HG03575 (cell line): ENCODE results near the gene SBSN.

Experiments
- ATAC-seq: cut with Tn5 transposase; IDR thresholded peaks from one replicate; pipeline ENCODE4 v1.9.1; 2021; ENCODE audit not compliant: unreplicated experiment, insufficient number of reproducible peaks, low FRiP score; ENCODE audit errors: extremely low read depth

SBSN gene

DNA sequence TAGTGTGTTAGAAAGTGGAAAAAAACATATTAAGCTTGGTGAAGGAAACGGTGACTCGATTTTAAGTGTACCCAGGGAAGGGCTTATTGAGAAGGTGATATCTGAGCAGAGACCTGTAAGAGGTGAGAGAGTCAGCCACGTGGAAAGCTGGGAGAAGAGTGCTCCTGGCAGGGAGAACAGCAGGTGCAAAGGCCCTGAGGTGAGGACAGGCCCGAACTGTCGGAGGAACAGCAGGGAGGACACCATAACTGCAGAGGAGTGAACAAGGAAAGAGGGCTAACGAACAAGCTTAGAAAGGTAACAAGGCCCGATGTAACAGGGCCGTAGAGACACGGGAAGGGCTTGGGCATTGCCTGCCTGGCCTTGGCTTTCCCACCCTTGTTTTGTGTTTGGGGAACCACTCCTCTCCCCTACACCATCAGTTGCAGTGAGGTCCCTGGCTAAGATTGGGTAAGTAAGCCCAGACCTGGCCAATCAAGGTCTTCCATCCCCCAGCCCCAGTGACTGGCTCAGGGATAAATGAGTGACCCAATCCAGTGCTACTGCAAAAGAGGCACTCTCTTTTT, 28.0 kb upstream of the SBSN start:
- ATAC-seq, result no peak

DNA sequence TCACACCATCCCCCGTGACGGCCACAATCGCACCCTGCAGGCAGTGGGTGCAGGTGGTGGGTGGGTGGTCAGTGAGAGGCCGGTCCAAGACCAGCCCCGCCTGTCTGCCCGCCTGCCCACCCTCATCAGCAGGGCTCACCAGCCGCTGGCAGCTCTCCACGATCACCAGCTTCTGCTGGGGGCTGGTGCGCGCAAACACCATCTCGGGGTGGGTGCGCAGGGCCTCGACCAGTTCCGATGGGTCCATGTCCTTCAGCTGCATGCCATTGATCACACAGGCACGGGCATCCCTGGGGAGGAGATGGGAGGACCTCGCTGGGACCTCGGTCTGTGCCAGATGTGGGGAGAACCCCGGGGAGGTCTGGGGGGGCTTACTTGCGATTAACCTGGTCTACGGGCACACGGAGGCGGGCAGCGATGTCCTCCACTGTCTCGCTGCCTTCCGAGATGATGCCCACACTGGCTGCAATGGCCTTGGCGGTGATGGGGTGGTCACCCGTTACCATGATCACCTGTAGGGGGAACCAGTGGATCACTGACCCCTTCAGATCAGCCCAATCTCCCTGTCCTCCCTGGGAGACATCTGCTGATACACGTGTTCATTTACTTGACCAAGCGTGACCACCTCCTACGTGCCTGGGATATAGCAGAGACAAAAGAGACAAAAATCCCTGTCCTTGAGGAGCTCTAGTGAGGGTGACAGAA, 27.3 kb upstream of the SBSN start:
- no peak for ATAC-seq

DNA sequence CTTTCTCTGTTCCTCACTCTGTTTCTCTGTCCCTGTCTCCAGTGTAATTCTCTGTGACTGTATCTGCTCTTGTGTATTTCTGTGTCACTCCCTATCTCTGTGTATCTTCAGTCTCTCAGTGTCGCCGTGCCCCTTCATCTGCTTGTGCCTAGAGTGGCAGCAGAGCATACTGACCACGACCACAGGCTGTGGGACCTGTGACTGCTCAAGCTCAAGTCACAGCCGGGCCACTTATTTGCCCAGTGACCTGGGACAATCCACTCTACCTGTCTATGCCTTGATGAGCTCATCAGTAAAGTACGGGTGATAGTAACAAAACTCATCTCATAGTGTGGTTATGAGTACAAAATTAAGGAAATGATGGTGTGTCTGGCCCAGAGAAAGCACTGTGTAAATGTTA, 26.0 kb upstream of the SBSN start:
- no peak for ATAC-seq

DNA sequence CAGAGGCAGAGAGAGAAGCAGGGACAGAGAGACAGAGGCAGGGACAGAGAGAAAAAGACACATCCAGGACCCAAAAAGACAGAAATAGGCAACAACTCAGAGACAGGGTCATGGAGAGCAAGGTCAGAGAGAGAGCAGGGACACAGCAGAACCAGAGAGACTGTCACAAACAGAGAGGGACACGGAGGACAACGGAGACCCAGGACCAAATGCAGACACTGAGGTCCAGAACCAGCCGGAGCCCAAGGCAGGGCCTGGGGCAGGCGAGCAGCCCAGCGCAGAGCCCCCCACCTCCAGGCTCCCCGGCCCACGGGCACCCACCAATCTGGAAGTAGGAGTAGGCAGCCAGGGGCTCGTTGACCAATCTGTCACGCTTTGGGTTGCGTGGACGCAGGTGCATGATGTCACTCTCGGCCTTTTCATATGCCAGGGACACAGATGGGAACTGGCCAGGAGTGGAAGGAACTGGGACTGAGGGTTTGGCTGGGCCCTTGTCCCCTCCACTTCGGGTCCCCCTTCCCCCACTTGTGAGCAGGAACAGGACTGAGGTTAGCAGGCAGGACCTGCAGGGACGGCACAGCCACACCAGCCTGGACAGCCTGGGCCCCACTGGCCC, 25.4 kb upstream of the SBSN start:
- ATAC-seq, result no peak

DNA sequence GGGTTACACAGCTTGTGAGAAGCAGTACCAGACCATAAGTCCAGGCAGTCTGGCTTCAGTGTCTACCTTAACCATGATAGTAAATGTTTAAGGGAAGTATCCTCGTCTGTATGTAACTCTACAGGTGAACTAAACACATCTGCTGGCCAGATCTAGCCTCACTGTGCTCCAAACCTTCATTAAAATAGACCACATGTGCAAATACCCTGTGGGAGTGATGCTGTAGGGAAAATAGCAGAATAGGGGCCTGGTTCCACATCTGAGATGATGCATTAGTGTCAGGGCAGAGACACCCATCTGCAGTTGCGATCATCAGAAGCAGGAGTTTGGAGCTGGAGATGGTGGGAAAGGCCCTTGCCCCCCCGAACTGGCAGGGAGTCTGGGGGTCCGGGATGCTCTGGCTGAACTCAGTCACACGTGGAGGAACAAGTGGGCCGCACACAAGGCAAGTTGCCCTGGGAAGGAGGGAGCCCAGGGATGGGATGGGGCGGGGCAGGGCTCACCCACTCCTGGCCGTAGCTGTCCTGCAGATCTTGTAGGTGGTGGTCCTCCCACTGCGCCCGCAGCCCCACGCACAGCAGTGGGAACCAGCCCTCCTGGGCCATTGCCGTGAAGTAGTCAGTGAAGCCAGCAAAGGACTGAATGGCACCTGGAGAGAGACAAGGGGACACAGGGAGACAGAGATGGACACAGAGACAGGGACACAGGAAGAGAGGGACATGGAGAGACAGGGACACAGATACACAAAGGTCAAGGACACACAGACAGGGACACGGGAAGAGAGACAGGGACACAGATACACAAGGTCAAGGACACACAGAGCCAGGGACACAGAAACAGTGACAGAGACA, 24.6 kb upstream of the SBSN start:
- ATAC-seq, result no peak

DNA sequence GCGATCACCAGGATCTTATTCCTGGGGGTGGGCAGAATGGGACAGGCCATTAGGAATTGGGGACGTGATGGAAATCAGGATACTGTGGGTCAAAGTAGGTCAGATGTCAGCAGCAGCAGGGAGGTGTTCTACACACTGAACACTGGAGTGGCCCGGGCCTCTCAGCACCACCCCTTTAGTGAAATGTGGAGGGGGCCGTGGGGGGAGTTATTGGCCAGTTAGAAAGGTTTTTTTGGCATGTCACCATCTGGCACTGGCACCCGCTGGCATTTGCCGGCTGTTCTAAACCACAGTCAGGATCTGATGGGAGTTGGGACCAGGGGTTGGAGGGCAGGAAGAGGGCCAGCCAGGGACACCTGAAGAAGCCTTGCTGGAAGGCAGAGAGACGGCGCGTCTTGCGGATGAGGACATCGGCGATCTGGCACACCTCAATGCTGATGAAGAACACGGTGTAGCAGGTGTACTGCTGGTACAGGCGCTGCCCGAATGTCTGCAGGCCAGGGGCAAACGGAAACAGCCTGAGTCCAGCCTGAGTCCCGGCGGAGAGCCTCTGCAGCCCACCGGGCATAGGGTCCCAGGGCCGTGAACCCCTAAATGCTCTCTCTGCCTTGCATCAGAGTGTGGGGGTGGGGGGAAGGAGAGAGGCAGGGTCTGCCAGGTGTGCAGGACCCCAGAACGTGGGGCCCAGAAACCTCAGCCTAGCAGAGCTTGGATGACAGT, 23.1 kb upstream of the SBSN start:
- ATAC-seq, result no peak

DNA sequence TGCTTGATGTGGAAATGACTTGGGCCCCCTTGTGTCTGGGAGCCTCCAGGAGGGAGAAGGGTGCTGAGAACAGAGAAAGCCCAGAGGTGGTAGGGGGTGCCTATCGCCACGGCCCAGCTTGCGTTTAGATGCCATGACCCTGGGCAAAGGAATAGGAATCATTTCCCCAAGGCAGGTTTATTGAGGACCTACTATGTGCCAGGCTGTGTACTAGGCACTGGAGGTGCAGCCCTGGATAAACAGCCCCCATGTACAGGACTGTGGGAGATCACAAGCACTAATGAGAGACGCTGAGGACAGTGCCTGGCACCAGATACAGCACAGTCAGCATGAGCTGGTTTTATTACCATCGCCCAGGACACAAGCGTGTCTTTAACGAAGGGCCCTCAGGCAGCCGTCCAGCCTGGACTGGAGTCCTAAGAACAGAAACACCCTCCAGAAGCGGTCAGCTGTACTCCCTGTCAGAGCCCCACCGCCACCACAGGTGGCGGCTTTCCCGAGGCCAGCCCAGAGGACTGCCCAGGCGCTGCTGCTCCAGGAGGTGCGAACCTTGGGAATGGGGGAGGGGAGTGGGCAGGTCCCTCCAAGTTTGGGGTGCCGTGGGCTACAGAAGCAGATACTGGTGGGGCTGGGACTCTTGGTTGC, 21.9 kb upstream of the SBSN start:
- no peak for ATAC-seq

DNA sequence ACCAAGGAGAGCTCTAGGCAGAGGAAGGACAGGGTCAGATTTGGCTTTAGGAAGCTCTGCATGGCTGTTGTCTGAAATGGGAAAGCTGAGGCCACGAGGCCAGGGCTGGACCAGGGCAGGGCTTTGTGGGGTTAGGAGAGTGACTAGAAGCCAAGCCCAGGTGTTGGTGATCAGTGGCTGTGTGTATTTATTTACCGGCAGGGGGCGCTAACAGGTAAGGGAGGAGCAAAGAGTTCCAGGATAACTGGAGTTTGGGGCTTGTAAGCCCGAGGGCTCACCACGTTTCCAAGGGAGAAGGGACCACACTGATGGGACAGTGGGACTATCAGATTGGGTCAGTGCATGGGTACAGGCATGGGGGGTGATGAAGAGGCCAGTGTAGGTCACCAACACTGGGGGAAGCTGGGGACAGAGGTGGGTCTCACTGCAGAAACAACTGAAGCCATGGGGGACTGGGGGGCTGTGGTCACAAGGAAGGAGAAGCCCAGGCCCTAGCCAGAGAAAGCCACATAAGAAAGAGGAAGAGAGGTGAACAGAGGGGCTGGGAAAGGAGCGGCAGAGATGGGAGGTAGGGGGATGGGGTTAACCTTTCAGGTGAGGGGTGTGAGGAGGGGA, 21.2 kb upstream of the SBSN start:
- no peak for ATAC-seq

DNA sequence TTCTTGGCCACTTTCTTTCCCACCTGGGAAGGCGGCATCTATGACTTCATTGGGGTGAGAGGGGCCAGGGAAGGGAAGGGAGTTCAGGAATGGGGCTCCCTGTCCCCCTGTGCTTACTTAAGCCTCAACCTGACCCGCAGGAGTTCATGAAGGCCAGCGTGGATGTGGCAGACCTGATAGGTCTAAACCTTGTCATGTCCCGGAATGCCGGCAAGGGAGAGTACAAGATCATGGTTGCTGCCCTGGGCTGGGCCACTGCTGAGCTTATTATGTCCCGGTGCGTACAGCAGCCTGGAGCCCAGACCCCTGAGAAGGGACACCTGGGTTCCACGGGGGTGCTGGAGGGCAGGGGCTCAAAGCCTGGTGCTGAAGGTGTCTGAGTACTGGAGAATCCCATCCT, 18.4 kb upstream of the SBSN start:
- no peak for ATAC-seq

DNA sequence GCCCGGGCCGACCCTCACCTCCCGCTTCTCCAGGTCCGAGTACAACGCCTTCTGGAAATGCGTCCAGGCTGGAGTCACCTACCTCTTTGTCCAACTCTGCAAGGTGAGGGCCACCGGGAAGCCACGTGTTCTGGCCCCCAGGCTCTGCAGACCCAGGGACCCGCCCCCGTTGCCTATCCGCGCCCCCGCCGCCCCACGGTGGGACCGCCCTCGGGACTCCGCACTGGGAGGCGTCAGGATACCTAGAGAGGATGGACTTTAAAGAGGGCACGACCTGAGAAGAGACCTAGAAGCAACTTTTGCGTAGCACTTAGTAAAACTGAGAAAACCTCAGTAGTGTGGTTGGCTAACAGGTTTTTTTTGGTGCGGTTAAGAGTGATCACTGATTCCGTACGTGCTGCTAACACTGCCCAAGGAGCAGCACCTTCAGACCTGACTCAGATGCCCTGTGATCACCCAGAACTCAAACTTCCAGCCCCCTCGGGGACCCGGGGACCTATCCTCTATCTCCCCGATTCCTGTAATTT, 17.8 kb upstream of the SBSN start:
- no peak for ATAC-seq

DNA sequence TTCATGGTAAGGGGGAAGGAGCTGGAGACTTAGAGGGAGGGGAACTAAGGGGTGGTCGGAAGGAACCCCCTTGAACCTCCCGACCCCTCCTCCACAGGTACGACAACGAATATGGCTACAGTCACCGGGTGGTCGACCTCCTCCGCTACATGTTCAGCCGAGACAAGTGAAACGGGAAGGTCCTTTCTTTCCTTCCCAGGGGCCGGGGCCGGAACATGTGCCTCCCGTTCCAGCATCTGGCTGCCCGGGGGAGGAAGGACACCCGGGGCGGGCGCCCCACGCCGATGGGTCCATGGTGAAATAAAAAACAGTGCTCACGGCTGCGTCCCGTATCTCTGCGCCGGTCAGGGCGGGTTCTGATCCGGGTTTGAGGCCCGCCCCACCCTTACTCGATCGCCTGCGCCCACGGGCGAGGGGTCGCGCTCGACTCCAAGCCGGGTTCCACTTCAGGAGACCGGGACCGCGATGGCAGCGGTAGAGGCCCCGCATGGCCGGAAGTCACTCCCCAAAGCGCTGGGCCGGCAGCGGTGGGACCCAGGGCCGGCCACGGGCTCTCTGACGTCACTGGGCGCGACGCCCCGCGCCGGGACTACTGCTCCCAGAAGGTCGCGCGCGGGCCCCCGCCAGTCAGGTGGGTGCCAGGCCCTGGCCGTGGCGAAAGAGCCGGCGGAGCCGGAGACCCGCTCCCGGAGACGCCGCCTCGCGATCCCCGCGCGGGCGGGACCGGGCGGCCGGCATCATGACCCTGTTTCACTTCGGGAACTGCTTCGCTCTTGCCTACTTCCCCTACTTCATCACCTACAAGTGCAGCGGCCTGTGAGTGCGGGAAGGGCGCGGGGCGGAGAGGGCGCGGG, 17.1 kb upstream of the SBSN start, which contains the start of gene TMEM147:
Gene TMEM147, plus strand, starts transcription at position 626 of the 854 bp plus-strand sequence. Its CDS starts 114 bp downstream, at position 740.
- ATAC-seq, result no peak

DNA sequence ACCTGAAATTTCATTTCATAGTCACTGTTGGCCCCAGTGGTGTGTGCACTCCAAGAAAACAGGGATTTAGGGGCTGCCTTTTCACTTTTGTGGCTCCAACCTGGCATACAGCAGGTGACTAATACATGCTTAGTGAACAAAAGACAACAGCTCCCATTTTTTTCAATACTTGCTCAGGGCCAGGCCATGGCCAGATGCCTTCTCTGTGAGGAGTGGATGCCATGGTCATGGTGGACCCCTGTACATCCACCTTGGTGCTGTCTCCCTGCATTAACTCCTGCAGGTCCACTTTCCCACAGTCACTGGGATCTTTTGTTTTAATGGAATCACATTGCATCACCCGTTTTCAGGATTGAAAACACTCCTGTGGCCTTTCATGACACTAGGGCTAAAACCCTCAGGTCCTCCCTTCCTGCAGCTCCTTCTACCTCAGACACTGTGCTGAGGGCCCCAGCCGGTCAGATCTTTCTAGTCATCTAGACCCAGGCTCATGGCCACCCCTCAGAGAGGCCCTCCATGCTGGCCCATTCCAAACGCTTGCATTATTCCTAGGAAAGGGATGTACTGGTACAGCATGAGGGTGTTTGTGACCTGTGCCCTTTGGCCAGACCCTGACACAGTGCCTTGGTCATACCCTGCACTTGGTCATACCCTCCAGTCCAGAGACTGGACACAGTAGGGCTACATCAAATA, 16.1 kb upstream of the SBSN start:
- no peak for ATAC-seq

DNA sequence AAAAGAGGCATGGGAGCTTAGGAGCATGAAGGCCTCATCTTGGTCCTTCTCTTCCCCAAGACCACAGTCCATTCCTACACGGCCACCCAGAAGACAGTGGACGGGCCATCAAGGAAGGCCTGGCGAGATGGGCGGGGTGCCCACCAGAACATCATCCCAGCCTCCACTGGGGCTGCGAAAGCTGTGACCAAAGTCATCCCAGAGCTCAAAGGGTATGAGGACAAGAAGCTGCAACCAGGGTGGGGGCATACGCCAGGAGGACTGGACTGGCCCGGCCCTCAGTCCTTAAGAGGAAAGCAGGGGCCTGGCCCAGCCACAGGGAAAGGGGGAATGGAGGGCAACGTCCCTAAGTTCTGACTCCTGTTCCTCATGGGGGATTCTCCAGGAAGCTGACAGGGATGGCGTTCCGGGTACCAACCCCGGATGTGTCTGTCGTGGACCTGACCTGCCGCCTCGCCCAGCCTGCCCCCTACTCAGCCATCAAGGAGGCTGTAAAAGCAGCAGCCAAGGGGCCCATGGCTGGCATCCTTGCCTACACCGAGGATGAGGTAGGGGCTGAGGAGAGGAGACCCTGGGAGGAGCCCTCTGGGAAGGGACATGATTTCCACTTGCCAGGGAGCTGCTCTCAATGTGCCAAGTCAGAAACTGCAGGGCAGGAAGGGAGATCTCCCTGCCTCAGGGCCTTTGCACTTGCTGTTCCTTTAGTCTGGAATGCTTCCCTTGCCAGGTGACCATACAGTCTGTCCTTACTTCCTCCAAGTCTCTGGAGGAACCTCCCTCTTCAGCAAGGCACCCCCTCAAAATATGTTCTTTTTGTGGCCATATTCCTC, 15.4 kb upstream of the SBSN start:
- no peak for ATAC-seq

DNA sequence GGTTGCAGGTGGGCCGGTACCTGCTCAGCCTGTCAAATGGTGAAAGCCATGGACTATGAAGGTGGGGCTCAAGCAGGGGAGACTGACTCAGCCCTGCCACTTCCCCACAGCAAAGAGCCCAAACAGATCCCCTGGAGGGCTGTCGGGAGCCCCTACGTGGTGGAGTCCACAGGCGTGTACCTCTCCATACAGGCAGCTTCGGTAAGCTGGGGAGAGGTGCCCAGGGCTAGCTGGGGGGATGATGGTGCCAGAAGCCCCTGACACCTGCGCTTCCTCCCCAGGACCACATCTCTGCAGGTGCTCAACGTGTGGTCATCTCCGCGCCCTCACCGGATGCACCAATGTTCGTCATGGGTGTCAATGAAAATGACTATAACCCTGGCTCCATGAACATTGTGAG, 14.1 kb upstream of the SBSN start:
- no peak for ATAC-seq

DNA sequence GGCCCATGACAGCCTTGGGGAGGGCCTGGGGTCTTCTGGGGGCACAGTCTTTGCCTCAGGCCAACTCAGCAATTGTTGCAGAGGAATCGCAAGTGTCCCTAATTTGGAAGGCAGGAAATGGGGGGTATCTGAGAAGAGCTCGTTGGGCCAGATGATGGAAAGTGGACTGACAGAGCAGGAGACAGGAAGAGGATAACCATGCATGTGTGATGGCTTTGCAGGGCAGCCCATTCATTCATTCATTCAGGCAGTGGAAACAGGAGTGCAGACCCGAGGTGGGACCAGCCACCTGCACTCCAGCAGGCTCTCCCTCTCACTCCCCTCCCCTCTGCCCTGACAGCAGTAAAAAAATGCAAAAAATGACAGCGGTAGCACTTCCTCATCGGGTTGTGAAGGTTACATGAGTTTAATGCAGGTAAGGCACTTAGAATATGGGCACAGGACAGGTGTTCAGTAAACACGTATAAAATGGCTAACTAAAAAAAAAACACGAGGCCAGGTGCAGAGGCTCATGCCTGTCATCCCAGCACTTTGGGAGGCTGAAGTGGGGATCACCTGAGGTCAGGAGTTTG, 12.3 kb upstream of the SBSN start:
- no peak for ATAC-seq

DNA sequence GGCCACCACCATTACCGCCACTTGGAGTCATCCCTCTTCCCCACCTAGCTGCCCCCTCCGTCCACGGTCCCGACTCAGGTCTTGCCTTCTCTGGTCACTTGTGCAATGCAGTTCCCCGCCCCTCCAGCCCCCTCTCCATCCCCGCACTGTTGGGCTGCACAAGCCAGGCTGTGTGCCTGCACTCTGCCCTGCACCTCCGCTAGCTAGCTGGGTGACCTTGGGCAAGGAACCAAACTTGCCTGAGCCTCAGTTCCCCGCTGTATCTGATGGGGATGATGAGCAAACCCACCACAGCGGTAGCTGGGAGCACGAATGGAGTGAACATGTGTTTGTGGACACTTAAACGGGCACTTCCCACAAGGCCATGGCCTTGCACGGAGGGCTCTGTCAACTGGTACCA, 11.7 kb upstream of the SBSN start:
- no peak for ATAC-seq
